Stimulated activated CD4-positive, alpha-beta T cell treated with anti-CD3 and anti-CD28 coated beads, Interleukin-2, amount 100 ng/mL, for 48 hours (primary cell): Measurements from ENCODE around the gene USP6NL.

ENCODE experiments used
- DNase-seq, 2 donors: peaks; one replicate each; pipeline ENCODE4 v3.0.0-alpha.2; 2020

Gene USP6NL

DNA sequence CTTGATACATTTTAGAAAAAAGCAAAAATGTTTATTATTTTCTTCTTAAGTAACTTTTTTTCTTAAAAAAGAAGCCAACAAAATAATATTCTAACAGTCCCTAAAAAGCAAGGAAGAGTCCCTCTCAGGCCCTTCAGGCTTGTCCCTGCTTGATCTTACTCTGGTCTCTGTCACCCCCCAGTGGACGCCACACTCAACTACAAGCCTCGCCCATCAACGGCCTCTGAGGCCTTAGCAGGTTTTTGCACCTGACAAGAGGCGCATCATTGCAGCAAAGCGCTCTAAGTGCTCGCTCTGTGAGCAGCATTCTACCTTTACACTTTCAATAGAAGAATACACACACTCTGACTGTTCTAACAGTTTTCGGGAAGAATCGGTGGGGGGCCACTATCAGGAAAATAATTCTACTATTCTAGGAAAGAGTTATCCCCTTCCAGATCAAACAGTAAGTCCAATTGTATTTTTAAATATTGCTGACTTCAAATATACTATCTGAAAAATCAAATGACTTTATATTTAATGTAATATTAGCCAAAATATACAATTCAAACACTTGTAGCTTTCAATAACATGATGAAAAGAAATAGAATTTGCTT, 139.2 kb downstream of the USP6NL start:
- peak; percentile 72 to 77 for DNase-seq

GRCh38 chr10:11469575-11470391, 141.7 kb downstream of the USP6NL start:
- DNase-seq = no peak

DNA sequence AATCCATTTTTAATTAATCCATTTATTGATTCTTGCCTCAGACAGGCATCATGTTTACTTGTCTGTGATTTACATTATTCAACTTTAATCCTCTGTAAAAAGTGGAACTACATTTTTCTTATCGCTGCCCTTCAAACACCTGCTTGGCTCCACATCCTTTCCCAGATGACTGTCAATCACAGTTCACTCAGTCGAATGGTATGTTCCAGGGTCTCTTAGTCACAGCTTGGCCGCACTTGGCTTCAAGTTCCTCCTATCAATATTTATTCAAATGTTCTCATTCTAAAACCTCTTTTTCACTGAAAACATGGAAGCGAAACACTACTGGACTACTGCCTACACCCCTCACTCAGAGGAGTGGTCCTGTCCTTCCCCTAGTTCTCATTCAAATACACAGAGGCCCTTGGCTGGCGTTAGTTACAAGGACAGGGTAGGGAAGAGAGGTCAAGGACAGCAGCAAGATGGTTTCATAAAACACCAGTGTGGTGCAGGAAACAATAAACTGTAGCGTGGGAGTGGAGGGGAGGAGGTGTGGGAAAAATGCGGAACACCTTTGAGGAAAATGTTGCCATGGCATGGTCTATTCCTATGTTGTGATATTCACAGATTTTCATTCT, 143.2 kb downstream of the USP6NL start:
- DNase-seq = no peak

GRCh38 chr10:11465406-11465805, 146.0 kb downstream of the USP6NL start:
- no peak for DNase-seq

- DNase-seq = no peak
Measured at GRCh38 chr10:11463111-11463510, 148.3 kb downstream of the USP6NL start.

DNA sequence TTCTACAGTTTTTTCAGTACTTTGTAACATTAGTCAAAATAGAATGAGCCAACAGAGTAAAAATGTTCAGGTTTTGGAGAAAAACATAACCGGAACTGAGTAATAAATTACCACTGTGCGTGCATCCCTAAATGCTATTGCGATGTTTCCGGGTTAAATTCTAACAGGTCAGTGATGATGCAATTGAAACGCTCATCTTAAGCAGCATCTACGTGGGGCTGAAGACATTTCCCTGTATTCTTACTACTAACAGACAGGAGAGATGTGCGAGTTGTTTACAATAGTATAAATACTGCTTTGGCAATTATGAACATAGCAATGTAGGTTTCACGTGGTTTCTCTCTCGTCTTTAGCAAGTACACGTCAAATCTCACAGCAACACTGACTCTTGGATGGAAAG, 149.4 kb downstream of the USP6NL start:
- DNase-seq = no peak

GRCh38 chr10:11457336-11457735, 154.1 kb downstream of the USP6NL start:
- DNase-seq = no peak

DNA sequence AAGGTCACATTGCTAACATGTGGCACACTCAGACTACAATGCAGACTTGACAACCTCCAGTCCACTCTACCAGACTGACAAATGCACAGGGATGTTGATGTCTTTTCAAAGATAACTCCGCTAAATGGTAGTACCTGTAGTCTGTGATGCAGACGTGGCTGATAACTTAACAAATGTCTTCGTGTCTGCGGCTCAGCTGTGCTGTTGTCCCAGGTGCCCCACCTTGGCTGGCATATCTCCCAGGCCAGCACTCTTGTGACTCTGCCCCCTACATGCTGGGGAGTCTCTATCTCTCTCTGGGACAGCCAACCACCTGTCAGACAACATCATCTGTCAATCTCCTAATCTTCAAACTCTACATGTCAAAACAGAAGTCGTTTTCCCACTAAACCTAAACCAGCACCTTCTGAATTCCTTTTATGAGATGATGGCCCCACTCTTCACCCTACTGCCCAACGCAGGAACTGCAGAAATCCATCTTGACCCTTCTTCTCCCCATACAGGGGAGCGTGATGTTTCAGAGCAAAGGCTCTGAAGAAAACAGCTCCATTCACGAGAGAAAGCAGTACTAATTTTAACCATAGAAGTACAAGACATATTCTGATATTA, 156.4 kb downstream of the USP6NL start:
- no peak for DNase-seq

- DNase-seq = no peak
Measured at GRCh38 chr10:11454160-11454559, 157.3 kb downstream of the USP6NL start.

DNA sequence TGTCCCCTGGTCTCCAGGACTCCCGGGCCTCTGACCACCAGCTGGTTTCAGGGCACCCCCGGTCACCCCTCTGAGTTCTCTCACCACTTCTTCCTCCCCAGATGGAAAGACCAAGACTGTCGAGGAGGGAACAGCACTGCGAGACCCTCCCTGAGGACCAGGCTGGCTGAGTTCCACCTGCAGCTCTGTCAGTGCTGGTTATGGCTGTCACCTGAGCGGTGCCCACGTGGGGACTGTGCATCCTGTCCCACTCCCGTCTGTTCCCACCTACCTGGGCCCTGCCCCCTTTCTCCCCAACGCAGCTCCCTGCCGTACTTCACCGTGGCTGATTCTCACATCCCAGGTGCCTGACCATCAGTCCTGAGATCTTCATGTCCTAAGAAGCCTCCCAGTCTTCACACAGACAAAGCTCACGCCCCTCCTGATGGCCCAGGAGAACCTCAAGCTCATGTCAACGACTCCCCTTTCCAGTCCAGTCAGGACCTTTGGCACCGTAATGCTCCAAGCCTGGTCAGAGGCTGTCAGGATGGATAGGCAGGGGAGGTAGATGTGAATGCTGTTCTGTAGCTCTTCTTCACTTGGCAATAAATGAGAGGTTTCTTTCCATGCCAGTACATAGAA, 159.7 kb downstream of the USP6NL start:
- DNase-seq = no peak

- DNase-seq = no peak
Measured at GRCh38 chr10:11450427-11450826, 161.0 kb downstream of the USP6NL start.

DNA sequence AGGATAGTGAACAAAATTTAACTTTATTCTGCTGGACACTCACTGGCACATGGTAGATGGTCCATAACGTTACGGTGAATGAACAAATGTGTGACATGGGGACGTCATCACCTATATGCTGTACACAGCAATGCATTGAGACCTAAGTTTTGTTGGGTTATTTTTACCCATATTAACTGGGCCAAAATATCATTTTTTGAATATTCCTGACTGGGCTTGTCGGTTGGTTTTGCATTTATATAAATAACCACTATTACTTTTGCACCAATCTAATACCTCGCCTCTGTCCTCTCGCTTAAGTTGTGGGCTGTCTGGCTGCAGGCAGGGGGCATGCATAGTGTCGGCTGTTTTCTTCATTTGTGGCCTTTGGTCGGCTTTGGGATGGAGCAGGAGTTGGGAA, 161.7 kb downstream of the USP6NL start:
- no peak for DNase-seq

GRCh38 chr10:11448545-11449244, 162.8 kb downstream of the USP6NL start:
- DNase-seq = no peak

GRCh38 chr10:11448190-11448544, 163.3 kb downstream of the USP6NL start:
- DNase-seq = no peak

DNA sequence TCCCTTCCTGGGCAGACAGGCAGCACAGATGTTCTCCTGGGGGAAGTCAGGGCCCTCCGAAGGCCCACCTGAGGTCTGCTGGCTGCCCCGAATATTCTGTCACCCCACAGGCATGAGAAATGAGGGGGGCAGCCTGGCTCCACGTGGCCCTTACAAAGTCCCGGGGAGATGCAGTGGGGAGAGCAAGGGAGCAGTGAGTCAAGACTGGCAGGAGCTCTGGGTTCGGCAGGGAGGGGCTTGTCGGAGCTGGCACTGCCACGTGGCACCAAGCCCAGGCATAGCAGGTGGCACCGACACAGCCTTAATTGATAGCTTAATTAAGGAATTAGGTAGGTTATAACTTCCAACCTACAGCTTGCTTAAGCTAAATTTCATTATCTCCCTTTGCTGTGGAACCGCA, 163.9 kb downstream of the USP6NL start:
- DNase-seq = no peak

DNA sequence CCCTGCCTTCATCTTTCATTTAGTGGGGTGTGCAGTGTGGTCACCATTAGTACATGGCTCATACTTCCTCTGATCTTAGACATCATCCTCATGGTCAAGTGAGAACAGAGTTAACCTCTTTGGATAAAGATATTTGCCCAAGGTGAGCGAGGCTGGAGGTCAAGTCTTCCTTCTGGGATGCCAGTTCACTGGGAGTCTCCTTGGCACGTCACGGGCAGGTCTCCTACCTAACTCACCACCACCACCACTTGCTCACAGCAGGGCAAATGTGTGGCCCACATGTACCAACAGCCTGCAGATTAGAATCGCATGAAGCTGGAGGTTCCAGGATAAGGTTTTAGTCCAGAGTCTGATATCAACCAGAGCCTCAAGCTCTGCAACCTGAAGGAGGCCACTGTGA, 164.6 kb downstream of the USP6NL start:
- DNase-seq = no peak

GRCh38 chr10:11446133-11446532, 165.3 kb downstream of the USP6NL start:
- no peak for DNase-seq

DNA sequence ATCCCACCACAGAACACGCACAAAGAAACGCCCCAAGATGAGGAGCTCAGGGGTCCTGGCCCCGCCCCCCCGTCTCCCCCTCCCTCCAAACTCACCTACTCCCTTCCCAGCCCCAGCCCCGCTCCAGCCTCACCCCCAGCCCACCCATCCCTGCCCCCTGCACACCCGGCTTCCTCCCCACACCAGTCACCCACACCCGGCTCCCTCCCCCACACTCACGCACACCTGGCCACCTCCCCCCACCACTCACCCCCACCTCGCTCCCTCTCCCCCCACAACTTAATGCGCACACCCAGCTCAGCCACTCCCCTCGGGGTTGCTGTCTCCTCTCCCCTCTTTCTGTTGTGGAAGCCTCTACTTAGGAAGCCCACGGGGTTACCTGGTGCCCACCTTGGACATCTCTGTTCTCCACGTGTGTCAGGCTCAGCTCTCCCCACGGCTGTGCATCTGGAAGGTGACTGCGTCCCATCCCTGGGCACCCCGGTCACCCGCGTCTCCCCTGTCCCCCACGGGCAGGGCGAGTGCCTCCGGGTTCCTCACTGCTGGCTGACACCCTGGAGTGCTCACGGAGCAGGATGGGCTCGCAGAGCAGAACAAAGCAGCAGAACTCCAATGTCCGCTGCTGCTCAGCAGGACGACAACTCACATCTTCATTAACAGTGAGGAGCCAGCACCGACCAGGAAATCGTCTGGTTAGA, 166.8 kb downstream of the USP6NL start:
- no peak for DNase-seq

DNA sequence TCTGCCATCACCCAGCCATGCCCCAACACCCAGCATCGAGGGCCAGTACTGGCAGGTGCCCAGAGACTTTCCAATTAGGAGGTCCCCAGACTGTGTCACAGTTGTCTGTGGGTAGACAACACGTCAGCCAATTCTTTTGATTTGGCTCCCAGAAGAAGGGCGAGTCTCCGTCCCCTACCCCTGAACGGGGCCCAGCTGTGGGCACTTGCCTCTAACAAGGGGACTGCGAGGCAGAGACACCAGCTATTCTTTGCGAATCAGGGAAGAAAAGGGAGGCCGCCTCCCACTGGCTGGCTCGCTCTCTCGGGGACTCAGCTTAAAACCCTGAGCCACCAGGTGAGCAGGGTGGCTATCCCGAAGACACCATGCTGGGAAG, 167.3 kb downstream of the USP6NL start:
- DNase-seq = no peak

- no peak for DNase-seq
Measured at GRCh38 chr10:11443468-11444154, 167.8 kb downstream of the USP6NL start.

- no peak for DNase-seq
Measured at GRCh38 chr10:11442001-11442773, 169.3 kb downstream of the USP6NL start.
